Measurements from ENCODE around the gene FLRT2. TPM values are rescaled to one million over a fixed set of nuclear protein-coding genes. Genes with fewer than 3 reads are reported as not detected.

Gene FLRT2
- total and polyA plus RNA-seq, 10 of the 15 experiments (the other 5 are each of a cell fraction or from before 2014, with no cell fraction given), result 0.03 to 0.13 TPM; not detected in 8

- TF ChIP-seq, protein P1, sequence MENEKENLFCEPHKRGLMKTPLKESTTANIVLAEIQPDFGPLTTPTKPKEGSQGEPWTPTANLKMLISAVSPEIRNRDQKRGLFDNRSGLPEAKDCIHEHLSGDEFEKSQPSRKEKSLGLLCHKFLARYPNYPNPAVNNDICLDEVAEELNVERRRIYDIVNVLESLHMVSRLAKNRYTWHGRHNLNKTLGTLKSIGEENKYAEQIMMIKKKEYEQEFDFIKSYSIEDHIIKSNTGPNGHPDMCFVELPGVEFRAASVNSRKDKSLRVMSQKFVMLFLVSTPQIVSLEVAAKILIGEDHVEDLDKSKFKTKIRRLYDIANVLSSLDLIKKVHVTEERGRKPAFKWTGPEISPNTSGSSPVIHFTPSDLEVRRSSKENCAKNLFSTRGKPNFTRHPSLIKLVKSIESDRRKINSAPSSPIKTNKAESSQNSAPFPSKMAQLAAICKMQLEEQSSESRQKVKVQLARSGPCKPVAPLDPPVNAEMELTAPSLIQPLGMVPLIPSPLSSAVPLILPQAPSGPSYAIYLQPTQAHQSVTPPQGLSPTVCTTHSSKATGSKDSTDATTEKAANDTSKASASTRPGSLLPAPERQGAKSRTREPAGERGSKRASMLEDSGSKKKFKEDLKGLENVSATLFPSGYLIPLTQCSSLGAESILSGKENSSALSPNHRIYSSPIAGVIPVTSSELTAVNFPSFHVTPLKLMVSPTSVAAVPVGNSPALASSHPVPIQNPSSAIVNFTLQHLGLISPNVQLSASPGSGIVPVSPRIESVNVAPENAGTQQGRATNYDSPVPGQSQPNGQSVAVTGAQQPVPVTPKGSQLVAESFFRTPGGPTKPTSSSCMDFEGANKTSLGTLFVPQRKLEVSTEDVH (IDR thresholded peaks at IDR 0.05; ENCODE audit: low read depth, partially characterized antibody), result no peak
- TF ChIP-seq JUNB (IDR thresholded peaks at IDR 0.05) (no peak), MTA3 (IDR thresholded peaks at IDR 0.05; ENCODE audit: borderline replicate concordance, low read length) (no peak), GABPA (IDR thresholded peaks at IDR 0.05; ENCODE audit: low read depth) (no peak), RB1 (IDR thresholded peaks at IDR 0.05; ENCODE audit: borderline replicate concordance) (no peak), MYB (IDR thresholded peaks at IDR 0.05; ENCODE audit: borderline replicate concordance, low read depth, low read length) (no peak), TCF12 (IDR thresholded peaks at IDR 0.05; ENCODE audit: low read depth, low read length) (no peak), JUND (IDR thresholded peaks at IDR 0.05; ENCODE audit: low read depth, low read length) (no peak), SUPT20H (IDR thresholded peaks at IDR 0.05; ENCODE audit: borderline replicate concordance, control insufficient read depth, low read depth, low read length) (no peak), CUX1 (IDR thresholded peaks at IDR 0.05; ENCODE audit: insufficient replicate concordance, low read depth, low read length) (no peak), LARP7 (IDR thresholded peaks at IDR 0.05) (no peak)
- TF ChIP-seq, protein P2, sequence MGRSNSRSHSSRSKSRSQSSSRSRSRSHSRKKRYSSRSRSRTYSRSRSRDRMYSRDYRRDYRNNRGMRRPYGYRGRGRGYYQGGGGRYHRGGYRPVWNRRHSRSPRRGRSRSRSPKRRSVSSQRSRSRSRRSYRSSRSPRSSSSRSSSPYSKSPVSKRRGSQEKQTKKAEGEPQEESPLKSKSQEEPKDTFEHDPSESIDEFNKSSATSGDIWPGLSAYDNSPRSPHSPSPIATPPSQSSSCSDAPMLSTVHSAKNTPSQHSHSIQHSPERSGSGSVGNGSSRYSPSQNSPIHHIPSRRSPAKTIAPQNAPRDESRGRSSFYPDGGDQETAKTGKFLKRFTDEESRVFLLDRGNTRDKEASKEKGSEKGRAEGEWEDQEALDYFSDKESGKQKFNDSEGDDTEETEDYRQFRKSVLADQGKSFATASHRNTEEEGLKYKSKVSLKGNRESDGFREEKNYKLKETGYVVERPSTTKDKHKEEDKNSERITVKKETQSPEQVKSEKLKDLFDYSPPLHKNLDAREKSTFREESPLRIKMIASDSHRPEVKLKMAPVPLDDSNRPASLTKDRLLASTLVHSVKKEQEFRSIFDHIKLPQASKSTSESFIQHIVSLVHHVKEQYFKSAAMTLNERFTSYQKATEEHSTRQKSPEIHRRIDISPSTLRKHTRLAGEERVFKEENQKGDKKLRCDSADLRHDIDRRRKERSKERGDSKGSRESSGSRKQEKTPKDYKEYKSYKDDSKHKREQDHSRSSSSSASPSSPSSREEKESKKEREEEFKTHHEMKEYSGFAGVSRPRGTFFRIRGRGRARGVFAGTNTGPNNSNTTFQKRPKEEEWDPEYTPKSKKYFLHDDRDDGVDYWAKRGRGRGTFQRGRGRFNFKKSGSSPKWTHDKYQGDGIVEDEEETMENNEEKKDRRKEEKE (IDR thresholded peaks at IDR 0.05), result no peak
- TF ChIP-seq, protein P3, sequence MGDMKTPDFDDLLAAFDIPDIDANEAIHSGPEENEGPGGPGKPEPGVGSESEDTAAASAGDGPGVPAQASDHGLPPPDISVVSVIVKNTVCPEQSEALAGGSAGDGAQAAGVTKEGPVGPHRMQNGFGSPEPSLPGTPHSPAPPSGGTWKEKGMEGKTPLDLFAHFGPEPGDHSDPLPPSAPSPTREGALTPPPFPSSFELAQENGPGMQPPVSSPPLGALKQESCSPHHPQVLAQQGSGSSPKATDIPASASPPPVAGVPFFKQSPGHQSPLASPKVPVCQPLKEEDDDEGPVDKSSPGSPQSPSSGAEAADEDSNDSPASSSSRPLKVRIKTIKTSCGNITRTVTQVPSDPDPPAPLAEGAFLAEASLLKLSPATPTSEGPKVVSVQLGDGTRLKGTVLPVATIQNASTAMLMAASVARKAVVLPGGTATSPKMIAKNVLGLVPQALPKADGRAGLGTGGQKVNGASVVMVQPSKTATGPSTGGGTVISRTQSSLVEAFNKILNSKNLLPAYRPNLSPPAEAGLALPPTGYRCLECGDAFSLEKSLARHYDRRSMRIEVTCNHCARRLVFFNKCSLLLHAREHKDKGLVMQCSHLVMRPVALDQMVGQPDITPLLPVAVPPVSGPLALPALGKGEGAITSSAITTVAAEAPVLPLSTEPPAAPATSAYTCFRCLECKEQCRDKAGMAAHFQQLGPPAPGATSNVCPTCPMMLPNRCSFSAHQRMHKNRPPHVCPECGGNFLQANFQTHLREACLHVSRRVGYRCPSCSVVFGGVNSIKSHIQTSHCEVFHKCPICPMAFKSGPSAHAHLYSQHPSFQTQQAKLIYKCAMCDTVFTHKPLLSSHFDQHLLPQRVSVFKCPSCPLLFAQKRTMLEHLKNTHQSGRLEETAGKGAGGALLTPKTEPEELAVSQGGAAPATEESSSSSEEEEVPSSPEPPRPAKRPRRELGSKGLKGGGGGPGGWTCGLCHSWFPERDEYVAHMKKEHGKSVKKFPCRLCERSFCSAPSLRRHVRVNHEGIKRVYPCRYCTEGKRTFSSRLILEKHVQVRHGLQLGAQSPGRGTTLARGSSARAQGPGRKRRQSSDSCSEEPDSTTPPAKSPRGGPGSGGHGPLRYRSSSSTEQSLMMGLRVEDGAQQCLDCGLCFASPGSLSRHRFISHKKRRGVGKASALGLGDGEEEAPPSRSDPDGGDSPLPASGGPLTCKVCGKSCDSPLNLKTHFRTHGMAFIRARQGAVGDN (IDR thresholded peaks at IDR 0.05), result no peak
These were observed 50.7 kb downstream of the FLRT2 start (continued) for GRCh38 chr14:85580536-85581140.

All from GM12878 (cell line).